GM12873 (cell line): ENCODE results near the gene ILF3.

Experiments used
- TF ChIP-seq, protein P1 (sequence below): IDR thresholded peaks from 2 replicates; pipeline ENCODE4 v1.5.1; 2012; ENCODE audit warnings: low read depth, mild to moderate bottlenecking, moderate library complexity, low read length, control low read depth; ENCODE audit not compliant: insufficient read depth; ENCODE audit errors: missing control alignments

The ILF3 gene

GRCh38 chr19:10662384-10663251 is 8.5 kb downstream of the ILF3 start:
- TF ChIP-seq, protein P1, sequence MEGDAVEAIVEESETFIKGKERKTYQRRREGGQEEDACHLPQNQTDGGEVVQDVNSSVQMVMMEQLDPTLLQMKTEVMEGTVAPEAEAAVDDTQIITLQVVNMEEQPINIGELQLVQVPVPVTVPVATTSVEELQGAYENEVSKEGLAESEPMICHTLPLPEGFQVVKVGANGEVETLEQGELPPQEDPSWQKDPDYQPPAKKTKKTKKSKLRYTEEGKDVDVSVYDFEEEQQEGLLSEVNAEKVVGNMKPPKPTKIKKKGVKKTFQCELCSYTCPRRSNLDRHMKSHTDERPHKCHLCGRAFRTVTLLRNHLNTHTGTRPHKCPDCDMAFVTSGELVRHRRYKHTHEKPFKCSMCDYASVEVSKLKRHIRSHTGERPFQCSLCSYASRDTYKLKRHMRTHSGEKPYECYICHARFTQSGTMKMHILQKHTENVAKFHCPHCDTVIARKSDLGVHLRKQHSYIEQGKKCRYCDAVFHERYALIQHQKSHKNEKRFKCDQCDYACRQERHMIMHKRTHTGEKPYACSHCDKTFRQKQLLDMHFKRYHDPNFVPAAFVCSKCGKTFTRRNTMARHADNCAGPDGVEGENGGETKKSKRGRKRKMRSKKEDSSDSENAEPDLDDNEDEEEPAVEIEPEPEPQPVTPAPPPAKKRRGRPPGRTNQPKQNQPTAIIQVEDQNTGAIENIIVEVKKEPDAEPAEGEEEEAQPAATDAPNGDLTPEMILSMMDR = no peak

- TF ChIP-seq, protein P1 = no peak
Observed at GRCh38 chr19:10667867-10668266, 13.7 kb downstream of the ILF3 start.

GRCh38 chr19:10669246-10669645 is 15.1 kb downstream of the ILF3 start:
- TF ChIP-seq, protein P1 = no peak

DNA sequence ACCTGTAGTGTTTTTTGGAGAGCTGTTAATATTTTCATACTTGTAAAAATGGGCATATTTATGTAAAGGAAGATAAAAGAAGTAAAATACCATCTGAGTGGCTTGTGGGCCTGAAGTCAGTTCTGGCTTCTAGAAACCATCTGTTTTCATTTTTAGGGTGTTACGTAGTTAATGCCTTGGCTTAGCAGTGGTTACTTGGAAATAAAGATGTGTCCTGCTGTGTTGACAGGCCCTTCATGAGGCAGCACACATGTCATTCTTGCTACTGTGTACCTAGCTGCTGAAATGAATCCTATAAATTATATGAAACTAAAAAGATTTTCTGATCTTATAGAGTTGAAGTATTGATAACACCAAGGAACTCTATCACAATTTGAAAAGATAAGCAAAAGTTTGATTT is 16.0 kb downstream of the ILF3 start:
- TF ChIP-seq, protein P1 = no peak

DNA sequence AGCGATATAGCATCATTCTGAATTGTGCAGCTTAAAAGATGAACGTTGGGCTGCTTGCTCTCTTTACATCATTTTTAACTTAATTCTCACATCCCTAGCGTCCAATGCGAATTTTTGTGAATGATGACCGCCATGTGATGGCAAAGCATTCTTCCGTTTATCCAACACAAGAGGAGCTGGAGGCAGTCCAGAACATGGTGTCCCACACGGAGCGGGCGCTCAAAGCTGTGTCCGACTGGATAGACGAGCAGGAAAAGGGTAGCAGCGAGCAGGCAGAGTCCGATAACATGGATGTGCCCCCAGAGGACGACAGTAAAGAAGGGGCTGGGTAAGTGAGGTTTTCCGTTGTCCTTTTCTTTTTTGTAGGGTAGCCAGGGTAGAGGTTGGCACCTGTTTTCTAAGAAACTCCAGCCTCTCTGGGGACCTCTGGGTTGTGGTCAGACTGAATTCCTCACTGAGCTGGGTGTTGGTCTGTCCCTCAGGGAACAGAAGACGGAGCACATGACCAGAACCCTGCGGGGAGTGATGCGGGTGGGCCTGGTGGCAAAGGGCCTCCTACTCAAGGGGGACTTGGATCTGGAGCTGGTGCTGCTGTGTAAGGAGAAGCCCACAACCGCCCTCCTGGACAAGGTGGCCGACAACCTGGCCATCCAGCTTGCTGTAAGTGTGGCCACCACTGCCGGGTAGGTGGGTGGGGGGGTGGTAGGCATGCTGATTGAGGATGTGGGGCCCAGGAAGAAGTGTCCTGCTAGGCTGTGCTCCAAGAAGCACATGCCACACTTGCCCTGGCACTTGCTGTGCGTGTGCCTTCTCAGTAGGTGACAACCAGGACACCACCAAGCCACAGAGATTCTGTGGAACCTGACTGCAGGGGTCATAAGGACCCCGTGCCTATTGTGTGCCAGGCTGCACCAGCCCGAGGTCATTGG is 17.0 kb downstream of the ILF3 start:
- TF ChIP-seq, protein P1 = no peak

DNA sequence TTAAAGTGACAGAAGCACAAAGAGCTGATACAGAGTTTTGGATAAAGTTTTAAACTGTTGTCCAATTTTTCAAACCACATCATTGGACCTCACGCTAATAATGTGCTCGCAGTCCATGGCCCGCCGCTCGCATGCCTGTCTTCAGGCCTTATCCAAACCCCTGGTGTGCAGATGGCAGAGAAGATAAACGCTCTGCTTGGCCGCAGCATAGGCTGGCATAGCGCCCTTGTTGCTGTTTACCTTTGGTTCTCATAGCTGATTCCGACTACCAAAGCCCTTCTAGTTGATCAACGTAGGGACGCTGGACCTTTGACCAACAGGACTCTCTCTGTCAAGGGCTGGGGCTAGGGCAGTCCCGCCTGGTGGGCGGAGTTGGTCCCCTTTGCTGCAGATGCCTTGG is 23.6 kb downstream of the ILF3 start:
- TF ChIP-seq, protein P1 = no peak

DNA sequence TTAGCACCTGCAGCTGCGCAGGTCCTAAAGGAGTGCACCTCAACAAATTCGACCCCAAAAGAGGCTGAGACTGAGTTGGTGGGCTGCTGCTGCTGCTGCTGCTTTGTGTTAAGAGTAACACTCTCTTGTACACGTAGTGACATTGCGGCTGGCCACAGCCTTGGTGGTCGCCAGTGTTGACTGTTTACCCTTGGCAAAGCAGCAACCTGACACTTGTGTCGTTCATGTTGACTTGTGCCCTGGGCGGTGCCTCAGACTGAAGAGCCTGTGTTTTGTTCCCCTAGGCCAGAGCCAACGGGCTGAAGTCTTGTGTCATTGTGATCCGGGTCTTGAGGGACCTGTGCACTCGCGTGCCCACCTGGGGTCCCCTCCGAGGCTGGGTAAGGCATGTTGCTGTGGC is 24.7 kb downstream of the ILF3 start:
- TF ChIP-seq, protein P1 = no peak
